Measurements from ENCODE around the gene FMO5. TPM values are rescaled to one million over a fixed set of nuclear protein-coding genes. Genes with fewer than 3 reads are reported as not detected.

The FMO5 gene
- total RNA-seq, 6 experiments from 2014 or later: 55.0 to 482 (median 99.6) TPM

GRCh38 chr1:147171399-147172167 is 53.6 kb downstream of the FMO5 start:
- intact Hi-C loops (cut with DNase I): loop anchor here in 1 of 2 donors (5.0 kb wide), 1 partner anchor 66 kb away; no protein-coding TSS in a partner anchor
- DNase-seq: peak in 1 of 3 donors; percentile 46
- peaks cover 0 to 9% (median 2%) of the 10 kb centered on the region in 4 donors for H3K36me3 ChIP-seq
- WGBS (ENCODE audit: insufficient coverage, low coverage, low lambda C conversion rate, missing lambda C conversion rate): 0% methylated on average over 12 of the region's 32 CpGs
- H3K4me3 ChIP-seq: peak overlapping the region; percentile 82 to 91 (median 86)
- H3K27me3 ChIP-seq: no peaks in the 10 kb centered on the region
- peaks cover 0 to 29% (median 3%) of the 10 kb centered on the region in 4 donors for H3K4me1 ChIP-seq
- ATAC-seq: no peak
- peak overlapping the region; percentile 84 to 93 (median 92) for H3K27ac ChIP-seq
- TF ChIP-seq POLR2A (IDR thresholded peaks at IDR 0.05) (peak; percentile 18), CTCF (IDR thresholded peaks at IDR 0.05) (no peak)
- no peaks in the 10 kb centered on the region for H3K9me3 ChIP-seq

GRCh38 chr1:147169840-147170674 is 55.1 kb downstream of the FMO5 start:
- Histone ChIP-seq H3K27me3 (no peaks in the 10 kb centered on the region), H3K4me3 (peak overlapping the region; percentile 82 to 91 (median 86)), H3K4me1 (peaks cover 0 to 29% (median 3%) of the 10 kb centered on the region in 4 donors), H3K27ac (peak overlapping the region; percentile 84 to 93 (median 92)), H3K36me3 (peaks cover 0 to 24% (median 9%) of the 10 kb centered on the region in 4 donors), H3K9me3 (no peaks in the 10 kb centered on the region)
- no peak for TF ChIP-seq POLR2A (IDR thresholded peaks at IDR 0.05)
- TF ChIP-seq CTCF (IDR thresholded peaks at IDR 0.05): no peak
- ATAC-seq (no peak), DNase-seq (no peak)
- 25% methylated on average over 6 of the region's 6 CpGs for WGBS (ENCODE audit: insufficient coverage, low coverage, low lambda C conversion rate, missing lambda C conversion rate)
- intact Hi-C loops (cut with DNase I): loop anchor here in 1 of 2 donors (5.0 kb wide), 1 partner anchor 67 kb away; no protein-coding TSS in a partner anchor

GRCh38 chr1:147169171-147169570 is 56.0 kb downstream of the FMO5 start:
- Histone ChIP-seq H3K4me1 (peaks cover 0 to 29% (median 3%) of the 10 kb centered on the region in 4 donors), H3K27me3 (no peaks in the 10 kb centered on the region), H3K4me3 (peak overlapping the region in 2 of 3 donors; percentile 86 to 91), H3K27ac (peak overlapping the region; percentile 24 to 93 (median 92)), H3K36me3 (peaks cover 0 to 27% (median 12%) of the 10 kb centered on the region in 4 donors), H3K9me3 (no peaks in the 10 kb centered on the region)
- DNase-seq: no peak
- 23% methylated on average over 3 of the region's 3 CpGs for WGBS (ENCODE audit: insufficient coverage, low coverage, low lambda C conversion rate, missing lambda C conversion rate)
- no peak for TF ChIP-seq POLR2A (IDR thresholded peaks at IDR 0.05)
- TF ChIP-seq CTCF (IDR thresholded peaks at IDR 0.05): no peak
- intact Hi-C loops (cut with DNase I): no loop called here
- no peak for ATAC-seq

- Histone ChIP-seq H3K27ac (peak overlapping the region; percentile 24 to 93 (median 92)), H3K4me1 (peaks cover 0 to 29% (median 3%) of the 10 kb centered on the region in 4 donors), H3K36me3 (peaks cover 0 to 27% (median 12%) of the 10 kb centered on the region in 4 donors), H3K27me3 (no peaks in the 10 kb centered on the region), H3K4me3 (peak overlapping the region in 2 of 3 donors; percentile 86 to 91), H3K9me3 (no peaks in the 10 kb centered on the region)
- peak; percentile 56 to 85 (median 68) for DNase-seq
- intact Hi-C loops (cut with DNase I): no loop called here
- TF ChIP-seq POLR2A (IDR thresholded peaks at IDR 0.05) (no peak), CTCF (IDR thresholded peaks at IDR 0.05) (no peak)
- peak; percentile 10 to 48 (median 16) for ATAC-seq
- WGBS (ENCODE audit: insufficient coverage, low coverage, low lambda C conversion rate, missing lambda C conversion rate): 18% methylated on average over 2 of the region's 2 CpGs
Observed at GRCh38 chr1:147168626-147169058, 56.5 kb downstream of the FMO5 start.

Measured in right lobe of liver (tissue), 6 donors.